Stimulated activated CD4-positive, alpha-beta T cell treated with anti-CD3 and anti-CD28 coated beads, Interleukin-12 subunit alpha, Interleukin-12 subunit beta, amount 100 ng/mL, for 24 hours (primary cell): Measurements from ENCODE around the gene C22orf31.
"Not testable (repeated sequence)": the region's sequence is repeated elsewhere in the genome, so short reads cannot be mapped to it uniquely, and the experiment has no call there.

ENCODE experiments used
- DNase-seq, 2 experiments: peaks; one replicate each; pipeline ENCODE4 v3.0.0-alpha.2; 2020; ENCODE audit warnings: low read depth in 2 of 2

The C22orf31 gene

DNA sequence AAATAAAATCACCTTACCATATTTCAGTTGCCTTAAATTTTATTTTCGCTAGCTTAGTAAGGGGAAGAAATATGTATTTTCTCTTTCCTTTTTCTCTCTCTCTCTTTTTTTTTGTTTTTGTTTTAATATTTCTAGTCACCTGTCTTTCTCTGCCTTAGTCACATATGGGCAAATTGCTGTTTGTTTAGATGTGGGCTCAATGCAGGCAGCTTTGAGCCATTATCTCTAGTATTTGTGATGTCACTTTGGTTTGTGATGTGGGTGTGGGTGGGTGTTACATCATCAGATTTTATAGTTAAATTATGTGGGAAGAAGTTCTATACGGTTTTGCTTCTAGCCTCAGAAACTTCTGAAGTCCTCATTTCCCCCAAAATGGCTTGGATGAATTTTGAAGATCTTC is at the start of gene C22orf31:
C22orf31 (minus strand) TSS at position 59 of the 400 bp plus-strand sequence; CDS start at position 20, 39 bp downstream.
- no peak for DNase-seq

GRCh38 chr22:29110946-29111345 is 49.3 kb upstream of the C22orf31 start:
- no peak for DNase-seq

GRCh38 chr22:29109822-29110221 is 48.2 kb upstream of the C22orf31 start:
- no peak for DNase-seq

DNA sequence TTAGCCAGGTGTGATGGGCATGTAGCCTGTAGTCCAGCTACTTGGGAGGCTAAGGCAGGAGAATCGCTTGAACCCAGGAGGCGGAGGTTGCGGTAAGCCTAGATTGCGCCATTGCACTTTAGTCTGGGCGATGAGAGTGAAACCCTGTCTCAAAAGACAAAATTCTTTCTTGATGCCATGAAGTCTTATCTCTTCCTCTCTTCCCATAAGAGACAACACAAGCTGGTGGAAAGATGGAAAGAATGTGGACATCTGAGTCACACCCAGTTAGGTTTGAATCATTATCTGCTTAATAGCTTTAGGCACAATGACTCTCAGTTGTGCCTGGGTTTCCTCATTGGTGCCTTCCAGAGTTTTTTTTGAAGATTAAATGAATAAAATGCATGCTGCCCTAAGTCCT is 46.5 kb upstream of the C22orf31 start:
- no peak for DNase-seq

DNA sequence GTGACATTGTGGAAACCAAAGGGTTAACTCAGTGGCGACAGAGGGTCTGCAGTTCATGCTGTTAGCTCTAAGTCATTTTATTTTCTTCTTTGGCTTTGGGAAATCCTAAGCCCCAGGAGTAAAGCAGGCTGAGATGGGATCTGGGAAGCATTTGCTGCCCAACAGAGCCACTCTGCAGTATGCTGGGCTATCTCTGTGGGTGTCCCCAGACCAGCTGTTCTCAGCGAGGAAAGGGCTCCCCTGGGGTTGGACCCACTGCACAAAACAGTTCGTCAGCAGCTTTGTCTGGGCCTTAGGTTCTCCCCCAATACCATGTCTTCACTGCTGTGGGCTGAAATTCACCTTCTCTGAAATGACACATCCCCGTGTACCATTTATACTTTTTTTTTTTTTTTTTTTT is 45.2 kb upstream of the C22orf31 start:
- DNase-seq = no peak

DNA sequence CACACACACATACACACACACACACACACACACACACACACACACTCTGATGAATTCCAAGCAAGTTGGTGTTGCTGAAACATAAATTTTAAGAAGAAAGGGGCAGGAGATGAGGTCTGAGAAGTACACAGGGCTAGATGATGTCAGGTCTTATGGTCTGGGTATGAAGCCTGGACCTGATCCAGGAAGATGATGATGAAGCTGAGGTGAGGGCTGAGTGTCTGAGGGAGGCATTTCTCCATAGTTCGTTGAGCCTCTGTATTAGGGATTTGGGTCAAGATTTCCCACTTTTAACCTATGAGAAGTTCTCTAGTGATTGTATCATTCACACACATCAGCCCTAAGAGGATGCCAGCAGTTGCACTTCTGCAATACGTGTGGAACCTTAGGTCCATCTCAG is 43.8 kb upstream of the C22orf31 start:
- DNase-seq = no peak

DNA sequence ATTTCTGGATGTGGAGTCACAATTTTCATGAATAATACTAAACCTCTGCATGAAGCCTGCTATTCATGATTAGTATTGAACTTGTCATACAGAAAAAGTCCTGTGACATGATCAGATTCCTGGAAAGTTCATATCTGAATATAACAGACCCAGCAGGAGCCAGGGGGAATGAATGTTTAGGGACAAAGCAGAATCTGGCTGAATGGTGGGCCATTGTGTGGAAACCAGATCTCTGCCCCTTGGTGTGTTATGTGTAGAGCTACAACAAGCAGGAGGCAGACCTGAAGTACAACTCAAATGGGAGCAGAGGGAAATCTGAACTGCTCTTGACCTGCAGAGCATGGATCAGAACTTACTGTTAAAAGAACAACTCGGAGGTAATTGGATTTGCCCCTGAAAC is 41.5 kb upstream of the C22orf31 start:
- no peak for DNase-seq

DNA sequence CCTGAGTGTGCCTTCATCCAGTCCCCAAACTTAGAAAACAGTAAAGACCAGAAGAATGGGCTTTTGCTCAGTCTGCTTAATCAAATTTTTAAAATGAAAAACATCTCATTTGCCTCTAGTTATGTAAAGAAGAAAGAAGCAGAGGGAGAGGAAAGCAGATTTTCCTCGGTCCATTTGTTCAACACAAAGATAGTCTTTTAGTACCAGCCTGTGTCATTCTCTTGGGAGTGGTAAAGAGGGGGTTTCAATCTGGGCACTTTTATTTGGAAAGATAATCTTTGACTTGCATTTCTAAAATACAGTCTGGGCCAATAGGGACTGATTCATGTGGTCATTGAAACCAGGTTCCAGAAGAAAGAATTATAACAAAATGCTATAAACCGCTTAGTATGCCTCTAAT is 40.7 kb upstream of the C22orf31 start:
- no peak for DNase-seq

DNA sequence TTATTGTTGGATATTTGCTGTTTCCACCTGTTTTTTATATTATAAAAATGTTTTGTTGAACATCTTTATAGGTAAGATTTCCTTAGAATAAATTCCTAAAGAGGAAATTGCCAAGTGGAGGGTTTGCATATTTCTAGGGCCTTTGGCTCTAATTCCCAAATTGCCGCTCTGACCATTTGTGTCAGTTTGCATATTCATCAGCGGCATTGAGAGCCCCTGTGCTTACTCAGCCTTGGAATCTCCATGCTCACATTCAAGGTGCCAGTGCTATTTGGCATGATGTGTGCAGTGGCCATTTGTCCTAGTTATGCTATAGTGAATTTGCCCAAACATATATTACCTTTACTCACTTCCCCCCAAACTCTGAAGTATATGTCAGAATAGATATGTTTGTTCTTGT is 36.7 kb upstream of the C22orf31 start:
- no peak for DNase-seq

- no peak for DNase-seq
Measured at GRCh38 chr22:29096736-29097669, 35.4 kb upstream of the C22orf31 start.

- no peak for DNase-seq
Measured at GRCh38 chr22:29095459-29095858, 33.8 kb upstream of the C22orf31 start.

- DNase-seq = no peak
Measured at GRCh38 chr22:29093501-29094300, 32.1 kb upstream of the C22orf31 start.

DNA sequence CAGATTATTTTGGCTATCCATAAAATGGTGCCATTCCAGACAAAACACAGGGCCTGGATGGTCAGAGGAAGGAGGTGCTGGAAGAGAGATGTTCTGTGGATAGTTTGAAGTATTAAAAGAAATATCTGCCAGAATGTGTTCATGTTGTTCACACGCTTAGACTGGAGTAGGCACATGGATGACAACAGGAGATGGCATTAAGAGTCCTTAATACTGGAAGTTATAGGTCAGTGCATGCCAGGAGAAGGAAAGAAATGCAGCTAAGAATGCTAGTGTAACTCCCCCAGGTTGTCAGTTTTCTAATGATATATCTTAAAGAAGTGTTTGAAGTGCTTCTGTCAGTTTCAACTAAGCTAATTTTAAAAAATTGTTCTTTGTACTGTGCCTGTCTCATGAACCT is 31.4 kb upstream of the C22orf31 start:
- DNase-seq = no peak

DNA sequence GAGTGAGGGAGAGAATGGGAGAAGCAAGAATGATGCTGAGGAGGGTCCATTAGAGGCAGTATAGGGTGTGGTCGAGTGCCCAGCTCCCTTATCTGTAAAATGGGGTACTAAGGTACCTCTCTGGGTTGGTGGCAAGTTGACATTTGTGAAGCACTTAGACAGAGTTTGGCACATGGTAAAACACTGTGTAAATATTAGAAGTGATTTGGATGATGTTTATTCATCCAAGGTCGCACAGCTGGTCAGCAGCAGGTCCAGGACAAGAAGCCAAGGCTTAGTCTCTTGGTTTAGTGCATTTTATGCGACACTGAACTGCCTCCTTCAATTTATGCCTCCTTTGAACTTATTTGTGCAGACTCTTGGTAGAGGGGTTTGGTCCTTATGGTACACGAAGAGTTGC is 30.6 kb upstream of the C22orf31 start:
- no peak for DNase-seq

GRCh38 chr22:29090039-29090438 is 28.4 kb upstream of the C22orf31 start:
- DNase-seq = no peak

GRCh38 chr22:29089507-29089906 is 27.9 kb upstream of the C22orf31 start:
- no peak for DNase-seq

- DNase-seq = no peak
Measured at GRCh38 chr22:29088809-29089208, 27.2 kb upstream of the C22orf31 start.

GRCh38 chr22:29087012-29087411 is 25.4 kb upstream of the C22orf31 start:
- no peak for DNase-seq

- DNase-seq = no peak
Measured at GRCh38 chr22:29083933-29084591, 22.4 kb upstream of the C22orf31 start.

- DNase-seq = not testable (repeated sequence)
Measured at GRCh38 chr22:29083576-29083932, 21.9 kb upstream of the C22orf31 start.

- no peak for DNase-seq
Measured at GRCh38 chr22:29082826-29083545, 21.4 kb upstream of the C22orf31 start.
